Astrocyte (in vitro differentiated cells and primary cell): ENCODE results near the gene PTPN4. TPM values are rescaled to one million over a fixed set of nuclear protein-coding genes. Genes with fewer than 3 reads are reported as not detected.

Experiments
- DNase-seq: peaks from one replicate; pipeline ENCODE4 v3.0.0-alpha.2; 2010; ENCODE audit warnings: low read depth
- FAIRE-seq: peaks from 2 replicates; lab custom pipeline; 2011; peaks lifted over from hg19 to GRCh38; lab: Jason Lieb, UNC
- H2AFZ ChIP-seq: 2 replicates; pipeline ENCODE4 v1.6.0; 2012; ENCODE audit warnings: low read depth, low read length, inconsistent platforms
- H3K27ac ChIP-seq: 2 replicates; pipeline ENCODE4 v1.5.1; 2011; ENCODE audit warnings: low read depth, low read length, inconsistent platforms
- H3K27me3 ChIP-seq: 2 replicates; pipeline ENCODE4 v1.6.0; 2011; ENCODE audit warnings: low read length, inconsistent platforms; ENCODE audit not compliant: insufficient read depth
- H3K36me3 ChIP-seq: 2 replicates; pipeline ENCODE4 v1.5.1; 2011; ENCODE audit warnings: low read length, inconsistent platforms; ENCODE audit not compliant: insufficient read depth
- H3K4me1 ChIP-seq: 2 replicates; pipeline ENCODE4 v1.5.1; 2011; ENCODE audit warnings: low read length, inconsistent platforms; ENCODE audit not compliant: insufficient read depth
- H3K4me2 ChIP-seq: 2 replicates; pipeline ENCODE4 v1.6.0; 2012; ENCODE audit warnings: low read length, inconsistent platforms
- H3K4me3 ChIP-seq: 2 replicates; pipeline ENCODE4 v1.5.1; 2011; ENCODE audit warnings: low read depth, mild to moderate bottlenecking, low read length, inconsistent platforms; ENCODE audit not compliant: insufficient read depth
- H3K79me2 ChIP-seq: 2 replicates; pipeline ENCODE4 v1.6.0; 2012; ENCODE audit warnings: mild to moderate bottlenecking, low read length, inconsistent platforms; ENCODE audit not compliant: insufficient read depth
- H3K9ac ChIP-seq: 2 replicates; pipeline ENCODE4 v1.6.0; 2012; ENCODE audit warnings: mild to moderate bottlenecking, low read length, inconsistent platforms
- H3K9me3 ChIP-seq: 2 replicates; pipeline ENCODE4 v1.5.1; 2012; ENCODE audit warnings: low read depth, mild to moderate bottlenecking, low read length, inconsistent platforms; ENCODE audit not compliant: insufficient read depth
- H4K20me1 ChIP-seq: 2 replicates; pipeline ENCODE4 v1.6.0; 2012; ENCODE audit warnings: low read length, inconsistent platforms; ENCODE audit not compliant: insufficient read depth
- H3K27ac Mint-ChIP-seq: one replicate; pipeline ENCODE4 v1.8.0; 2021; ENCODE audit warnings: mild to moderate bottlenecking, mixed read lengths; ENCODE audit not compliant: unreplicated experiment
- H3K27me3 Mint-ChIP-seq: one replicate; pipeline ENCODE4 v1.8.0; 2021; ENCODE audit warnings: low read depth, mixed read lengths; ENCODE audit not compliant: unreplicated experiment
- H3K36me3 Mint-ChIP-seq: one replicate; pipeline ENCODE4 v1.8.0; 2021; ENCODE audit warnings: low read depth, mixed read lengths; ENCODE audit not compliant: unreplicated experiment
- H3K4me1 Mint-ChIP-seq: one replicate; pipeline ENCODE4 v1.8.0; 2021; ENCODE audit warnings: low read depth, mixed read lengths; ENCODE audit not compliant: unreplicated experiment
- H3K4me3 Mint-ChIP-seq: one replicate; pipeline ENCODE4 v1.8.0; 2021; ENCODE audit warnings: mild to moderate bottlenecking, moderate library complexity, mixed read lengths; ENCODE audit not compliant: unreplicated experiment
- H3K9me3 Mint-ChIP-seq: one replicate; pipeline ENCODE4 v1.8.0; 2021; ENCODE audit warnings: mild to moderate bottlenecking, mixed read lengths; ENCODE audit not compliant: unreplicated experiment
- CTCF ChIP-seq: IDR thresholded peaks from 2 replicates; pipeline ENCODE4 v1.5.1; 2011; ENCODE audit warnings: low read depth, mild to moderate bottlenecking, inconsistent platforms, low read length, moderate library complexity; ENCODE audit not compliant: insufficient read depth
- EZH2 ChIP-seq: IDR thresholded peaks from 2 replicates; pipeline ENCODE4 v1.6.1; 2012; ENCODE audit warnings: mild to moderate bottlenecking, low read length, inconsistent platforms; ENCODE audit not compliant: insufficient read depth
- total RNA-seq: library from RNA; stranded (reverse); gene quantifications from 2 replicates; pipeline ENCODE4 v1.2.1, GENCODE V29; 2021

The PTPN4 gene
- total RNA-seq, 1 donor from 2014 or later, result 38.2 TPM

DNA sequence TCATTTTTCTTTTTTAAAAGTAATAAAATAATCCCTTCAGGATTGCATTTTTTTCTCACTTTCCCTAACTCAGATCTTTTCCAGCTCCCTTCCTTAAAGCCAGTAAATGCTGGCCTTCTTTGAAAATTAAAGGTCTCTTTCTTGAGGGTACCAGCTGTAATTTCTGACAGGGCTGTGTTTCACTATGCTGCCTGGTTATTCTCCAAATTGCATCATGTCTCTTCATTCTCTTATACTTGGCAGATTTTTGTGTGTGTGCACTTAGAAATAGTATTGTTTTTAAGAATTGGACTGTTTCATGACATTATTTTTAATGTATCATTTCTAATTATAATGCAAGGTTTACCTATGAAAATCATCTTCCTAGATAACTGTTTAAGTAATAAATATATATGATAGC lies 181.1 kb downstream of the PTPN4 start:
- FAIRE-seq (no peak), DNase-seq (no peak)
- Histone ChIP-seq H3K4me3 (no peak overlapping the region), H3K27ac (no peak overlapping the region), H4K20me1 (no peaks in the 10 kb centered on the region), H3K36me3 (no peaks in the 10 kb centered on the region), H3K9ac (no peak overlapping the region), H2AFZ (no peak overlapping the region), H3K4me2 (no peak overlapping the region), H3K79me2 (no peaks in the 10 kb centered on the region), H3K4me1 (no peaks in the 10 kb centered on the region), H3K27me3 (no peaks in the 10 kb centered on the region), H3K9me3 (no peaks in the 10 kb centered on the region)
- peaks cover 1% of the 10 kb centered on the region for H3K4me1 Mint-ChIP-seq
- no peak overlapping the region for H3K27ac Mint-ChIP-seq
- no peaks in the 10 kb centered on the region for H3K9me3 Mint-ChIP-seq
- TF ChIP-seq CTCF, result no peak
- peaks cover 6% of the 10 kb centered on the region for H3K36me3 Mint-ChIP-seq
- no peaks in the 10 kb centered on the region for H3K27me3 Mint-ChIP-seq
- no peak overlapping the region for H3K4me3 Mint-ChIP-seq

GRCh38 chr2:119941388-119941787 lies 181.7 kb downstream of the PTPN4 start:
- Histone ChIP-seq H3K9me3 (no peaks in the 10 kb centered on the region), H3K36me3 (no peaks in the 10 kb centered on the region), H3K4me3 (no peak overlapping the region), H2AFZ (no peak overlapping the region), H3K27me3 (no peaks in the 10 kb centered on the region), H3K4me1 (no peaks in the 10 kb centered on the region), H3K9ac (no peak overlapping the region), H4K20me1 (no peaks in the 10 kb centered on the region), H3K4me2 (no peak overlapping the region), H3K27ac (no peak overlapping the region), H3K79me2 (no peaks in the 10 kb centered on the region)
- DNase-seq (no peak), FAIRE-seq (no peak)
- Mint-ChIP-seq H3K4me1 (peaks cover 1% of the 10 kb centered on the region), H3K27ac (no peak overlapping the region), H3K4me3 (no peak overlapping the region), H3K36me3 (peaks cover 3% of the 10 kb centered on the region), H3K9me3 (no peaks in the 10 kb centered on the region), H3K27me3 (no peaks in the 10 kb centered on the region)
- TF ChIP-seq CTCF, result no peak
- TF ChIP-seq EZH2, result no peak

- H3K27me3 Mint-ChIP-seq, result no peaks in the 10 kb centered on the region
- H3K27me3 ChIP-seq, result no peaks in the 10 kb centered on the region
- H4K20me1 ChIP-seq, result no peaks in the 10 kb centered on the region
- H3K36me3 Mint-ChIP-seq, result peaks cover 2% of the 10 kb centered on the region
- H3K4me2 ChIP-seq, result no peak overlapping the region
- peaks cover 1% of the 10 kb centered on the region for H3K4me1 Mint-ChIP-seq
- no peak overlapping the region for H3K4me3 ChIP-seq
- H3K79me2 ChIP-seq, result no peaks in the 10 kb centered on the region
- H3K9me3 ChIP-seq, result no peaks in the 10 kb centered on the region
- H3K27ac Mint-ChIP-seq, result no peak overlapping the region
- H3K4me1 ChIP-seq, result no peaks in the 10 kb centered on the region
- TF ChIP-seq CTCF (no peak), EZH2 (no peak)
- DNase-seq (no peak), FAIRE-seq (no peak)
- no peak overlapping the region for H3K27ac ChIP-seq
- no peak overlapping the region for H2AFZ ChIP-seq
- no peak overlapping the region for H3K9ac ChIP-seq
- H3K4me3 Mint-ChIP-seq, result no peak overlapping the region
- H3K9me3 Mint-ChIP-seq, result no peaks in the 10 kb centered on the region
- no peaks in the 10 kb centered on the region for H3K36me3 ChIP-seq
Measured at GRCh38 chr2:119941981-119942513, 182.3 kb downstream of the PTPN4 start.
